GM12874 (cell line): Measurements from ENCODE around the gene PIGN.

Experiments used
- CTCF ChIP-seq: IDR thresholded peaks from 2 replicates; pipeline ENCODE4 v1.5.1; 2011; ENCODE audit warnings: low read depth, mild to moderate bottlenecking, control low read depth, low read length, moderate library complexity; ENCODE audit not compliant: insufficient read depth

PIGN gene

DNA sequence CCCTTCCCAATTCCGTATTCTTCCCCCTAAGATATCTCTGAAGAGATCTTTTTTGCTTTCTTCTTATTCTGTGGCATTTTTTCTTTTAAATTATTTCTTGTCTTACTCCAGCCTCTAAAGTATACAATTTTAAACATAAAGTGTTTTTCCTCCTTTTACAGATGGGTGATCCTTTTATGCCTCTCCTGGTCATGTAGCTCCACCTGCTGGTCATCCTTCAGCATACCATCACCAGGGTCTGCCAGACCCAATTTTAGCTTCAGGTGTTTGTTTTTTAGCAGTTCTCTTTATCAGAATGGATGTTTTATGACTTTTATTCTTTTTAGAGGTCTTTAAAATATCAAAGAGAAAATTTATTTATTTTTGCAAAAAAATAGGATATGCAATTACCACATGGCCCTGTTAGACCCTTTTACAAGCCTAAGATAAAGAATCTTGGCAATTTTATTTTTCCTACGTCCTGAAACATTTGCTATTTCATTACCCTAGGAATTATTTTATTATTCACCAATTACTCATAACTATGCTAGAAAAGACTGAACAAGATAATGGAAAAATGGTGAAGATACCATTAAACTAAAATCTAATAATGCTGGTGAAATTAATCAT, 55.5 kb downstream of the PIGN start:
- peak; percentile 72 for TF ChIP-seq CTCF

- no peak for TF ChIP-seq CTCF
Measured at GRCh38 chr18:62128157-62128556, 58.7 kb downstream of the PIGN start.

DNA sequence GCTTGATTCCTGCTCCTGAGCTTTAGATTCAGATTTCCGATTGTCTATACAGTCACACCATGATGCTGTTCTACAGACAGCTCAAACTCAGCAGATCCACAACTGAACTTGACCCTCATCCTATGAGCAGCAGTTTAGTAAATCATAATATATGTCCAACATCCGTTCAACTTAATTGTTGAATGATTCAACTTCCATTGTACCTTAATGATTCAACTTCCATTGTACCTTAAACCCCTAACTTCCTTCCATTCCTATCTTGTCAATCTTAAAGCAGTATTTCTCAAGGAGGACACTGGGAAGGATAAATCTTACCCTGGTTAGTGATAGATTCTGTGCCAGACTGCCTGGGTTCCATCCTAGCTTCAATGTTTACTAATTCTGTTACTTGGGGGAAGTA, 60.1 kb downstream of the PIGN start:
- no peak for TF ChIP-seq CTCF

- TF ChIP-seq CTCF = no peak
Measured at GRCh38 chr18:62125702-62126101, 61.2 kb downstream of the PIGN start.

- TF ChIP-seq CTCF = no peak
Measured at GRCh38 chr18:62122330-62122729, 64.5 kb downstream of the PIGN start.

GRCh38 chr18:62119884-62120283, 67.0 kb downstream of the PIGN start:
- TF ChIP-seq CTCF = no peak

GRCh38 chr18:62118328-62118727, 68.5 kb downstream of the PIGN start:
- no peak for TF ChIP-seq CTCF

DNA sequence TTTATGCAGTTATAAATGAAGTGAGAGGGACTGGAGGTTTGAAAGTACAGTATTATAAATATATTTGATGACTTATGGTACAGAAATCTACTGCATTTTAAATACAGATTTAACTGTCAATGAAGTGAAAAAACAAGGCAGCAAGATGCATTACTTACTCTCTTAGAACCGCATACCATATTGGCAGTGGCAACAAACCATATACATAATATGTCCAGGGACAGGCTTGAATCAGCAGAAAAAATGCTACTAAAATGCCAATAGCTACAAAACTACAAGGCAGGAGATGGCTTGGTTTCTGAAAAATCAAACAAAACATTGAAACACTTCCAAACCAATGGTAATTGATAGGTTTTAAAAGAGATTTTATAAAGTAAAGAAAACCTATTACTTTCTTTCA, 77.2 kb downstream of the PIGN start:
- TF ChIP-seq CTCF = no peak
